ENCODE measurements around the gene BTNL8.
A peak's percentile ranks its signal among the peaks of the same experiment; 100 is the strongest.

DNA sequence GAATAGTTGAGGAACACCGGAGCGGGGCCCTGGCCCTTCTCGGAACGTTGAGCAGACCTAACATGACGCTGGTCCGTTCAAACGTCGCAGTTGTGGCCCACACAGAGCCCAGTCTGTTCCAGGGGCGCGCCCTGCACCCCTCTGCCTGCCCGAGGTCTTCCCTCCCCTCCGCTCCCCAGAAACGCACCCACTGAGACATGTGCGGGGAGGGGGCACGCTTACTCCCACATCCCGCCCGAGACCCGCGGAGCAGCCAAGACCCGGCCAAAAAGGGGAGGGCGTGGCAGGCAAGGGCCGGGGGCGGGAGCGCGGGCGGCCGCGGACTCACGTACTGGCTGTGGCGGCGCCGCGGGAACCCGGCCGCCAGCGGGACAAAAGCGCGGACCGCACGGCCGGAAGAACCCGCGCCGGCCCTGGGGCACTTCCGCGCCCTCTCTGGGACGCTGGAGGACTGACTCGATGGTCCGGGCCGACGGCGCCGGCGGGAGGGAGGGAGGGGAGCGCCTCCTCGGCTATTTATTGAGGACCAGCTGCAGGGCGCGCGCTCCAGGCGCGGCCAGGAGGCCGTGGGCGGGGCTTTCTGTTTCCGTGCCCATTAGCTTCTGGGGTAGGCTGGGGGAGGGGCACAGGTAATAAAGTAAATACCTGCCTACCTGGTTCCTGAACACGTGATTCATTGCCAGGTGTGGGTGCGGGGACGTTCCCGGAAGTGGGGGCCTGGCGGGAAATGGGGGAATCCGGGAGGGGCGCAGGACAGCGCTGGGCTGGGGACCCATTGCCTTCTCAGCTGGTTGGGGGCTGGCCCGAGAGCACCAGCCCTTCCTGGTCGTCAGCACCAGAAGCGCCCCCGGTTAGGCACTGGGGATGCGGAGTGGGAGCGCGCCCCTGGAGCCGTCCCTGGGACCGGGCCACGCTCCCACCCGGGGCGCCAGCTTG, 37.8 kb upstream of the BTNL8 start, which contains the start of gene ZFP62:
- TF ChIP-seq POLR2A (IDR thresholded peaks at IDR 0.05), result peak; percentile 41
- TF ChIP-seq, protein P1, sequence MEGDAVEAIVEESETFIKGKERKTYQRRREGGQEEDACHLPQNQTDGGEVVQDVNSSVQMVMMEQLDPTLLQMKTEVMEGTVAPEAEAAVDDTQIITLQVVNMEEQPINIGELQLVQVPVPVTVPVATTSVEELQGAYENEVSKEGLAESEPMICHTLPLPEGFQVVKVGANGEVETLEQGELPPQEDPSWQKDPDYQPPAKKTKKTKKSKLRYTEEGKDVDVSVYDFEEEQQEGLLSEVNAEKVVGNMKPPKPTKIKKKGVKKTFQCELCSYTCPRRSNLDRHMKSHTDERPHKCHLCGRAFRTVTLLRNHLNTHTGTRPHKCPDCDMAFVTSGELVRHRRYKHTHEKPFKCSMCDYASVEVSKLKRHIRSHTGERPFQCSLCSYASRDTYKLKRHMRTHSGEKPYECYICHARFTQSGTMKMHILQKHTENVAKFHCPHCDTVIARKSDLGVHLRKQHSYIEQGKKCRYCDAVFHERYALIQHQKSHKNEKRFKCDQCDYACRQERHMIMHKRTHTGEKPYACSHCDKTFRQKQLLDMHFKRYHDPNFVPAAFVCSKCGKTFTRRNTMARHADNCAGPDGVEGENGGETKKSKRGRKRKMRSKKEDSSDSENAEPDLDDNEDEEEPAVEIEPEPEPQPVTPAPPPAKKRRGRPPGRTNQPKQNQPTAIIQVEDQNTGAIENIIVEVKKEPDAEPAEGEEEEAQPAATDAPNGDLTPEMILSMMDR (IDR thresholded peaks at IDR 0.05), result peak in 1 of 3 donors; percentile 27
